COLO829 (cell line): Measurements from ENCODE around the gene GABPB1.

ENCODE experiments used
- DNase-seq: peaks from one replicate; pipeline ENCODE4 v3.0.0; 2012; ENCODE audit warnings: low spot score

The GABPB1 gene

DNA sequence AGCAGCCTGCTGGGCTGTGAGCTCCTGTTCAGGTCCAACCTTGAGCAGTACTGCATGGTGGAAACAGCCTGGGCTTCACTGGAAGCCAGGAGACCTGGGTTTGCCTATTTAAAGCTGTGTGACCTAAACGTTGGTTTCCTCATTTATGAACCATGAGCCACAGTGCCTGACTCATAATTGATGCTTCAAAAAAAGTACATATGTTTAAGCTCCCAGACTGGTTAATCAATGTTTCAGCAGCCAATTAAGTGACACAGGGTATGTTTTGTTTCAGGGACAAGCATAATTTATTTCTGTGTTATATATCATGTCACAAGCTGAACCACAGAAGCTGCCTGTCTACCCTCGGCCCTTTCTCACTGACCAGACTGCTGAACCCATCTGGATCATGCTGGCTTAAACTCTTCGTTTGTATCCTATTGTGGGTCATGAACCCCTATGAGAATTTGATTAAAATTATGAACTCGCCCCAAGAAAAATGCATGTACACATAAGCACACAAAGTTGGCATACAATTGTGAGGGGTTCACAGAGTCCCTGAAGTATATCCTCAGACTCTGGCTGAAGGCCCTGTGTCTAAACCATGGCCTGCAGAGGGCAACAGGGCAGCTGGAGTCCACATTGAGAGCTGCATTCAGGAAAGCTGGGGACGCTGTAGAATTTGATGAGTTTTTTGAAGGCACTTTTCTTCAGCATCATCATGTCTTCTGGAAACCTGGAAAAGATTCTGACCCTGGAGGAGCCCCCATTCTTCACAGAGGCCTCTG, 113.1 kb downstream of the GABPB1 start:
- no peak for DNase-seq

- no peak for DNase-seq
Observed at GRCh38 chr15:50238255-50238654, 116.7 kb downstream of the GABPB1 start.

- no peak for DNase-seq
Observed at GRCh38 chr15:50236433-50236832, 118.6 kb downstream of the GABPB1 start.

GRCh38 chr15:50235794-50236193, 119.2 kb downstream of the GABPB1 start:
- DNase-seq: peak; percentile 56

- no peak for DNase-seq
Observed at GRCh38 chr15:50234764-50235163, 120.2 kb downstream of the GABPB1 start.

- no peak for DNase-seq
Observed at GRCh38 chr15:50233192-50233736, 121.7 kb downstream of the GABPB1 start.

GRCh38 chr15:50232791-50233190, 122.2 kb downstream of the GABPB1 start:
- no peak for DNase-seq

DNA sequence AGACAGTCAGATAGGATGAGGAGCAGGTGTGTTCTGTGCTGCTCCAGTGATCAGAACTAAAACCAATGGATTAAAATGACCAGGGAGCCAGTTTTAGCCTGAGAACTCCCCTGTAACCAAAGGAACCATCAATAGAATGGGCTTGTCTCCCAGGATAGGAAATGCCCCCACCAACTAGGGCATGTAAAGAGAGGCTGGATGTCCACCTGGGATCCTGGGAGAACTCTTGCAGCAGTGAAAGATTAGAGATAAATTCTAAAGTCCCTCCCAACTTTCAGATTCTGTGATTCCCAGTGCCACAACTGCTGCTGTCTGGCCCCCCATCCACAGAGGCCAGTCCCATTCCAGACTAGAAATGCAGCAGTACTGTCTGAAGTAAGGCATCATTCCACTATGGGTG, 123.2 kb downstream of the GABPB1 start:
- DNase-seq: no peak

- DNase-seq: no peak
Observed at GRCh38 chr15:50229336-50229735, 125.7 kb downstream of the GABPB1 start.

DNA sequence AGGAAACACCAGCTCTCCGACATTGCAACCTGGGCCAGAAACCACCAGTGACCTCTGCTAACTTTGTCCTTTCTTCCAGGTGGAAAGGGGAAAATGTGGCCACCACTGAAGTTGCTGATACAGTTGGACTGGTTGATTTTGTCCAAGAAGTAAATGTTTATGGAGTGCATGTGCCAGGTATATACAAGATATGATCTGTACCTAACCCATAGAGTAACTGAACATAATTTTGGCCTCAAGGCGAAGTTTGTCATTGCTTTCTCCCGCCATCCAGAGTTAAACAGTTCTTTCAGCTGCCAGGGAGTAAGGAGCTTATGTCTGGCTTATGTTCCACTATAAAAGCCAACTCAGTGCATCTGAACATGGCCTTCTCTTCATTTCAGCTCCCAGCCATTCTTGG, 126.1 kb downstream of the GABPB1 start:
- no peak for DNase-seq

DNA sequence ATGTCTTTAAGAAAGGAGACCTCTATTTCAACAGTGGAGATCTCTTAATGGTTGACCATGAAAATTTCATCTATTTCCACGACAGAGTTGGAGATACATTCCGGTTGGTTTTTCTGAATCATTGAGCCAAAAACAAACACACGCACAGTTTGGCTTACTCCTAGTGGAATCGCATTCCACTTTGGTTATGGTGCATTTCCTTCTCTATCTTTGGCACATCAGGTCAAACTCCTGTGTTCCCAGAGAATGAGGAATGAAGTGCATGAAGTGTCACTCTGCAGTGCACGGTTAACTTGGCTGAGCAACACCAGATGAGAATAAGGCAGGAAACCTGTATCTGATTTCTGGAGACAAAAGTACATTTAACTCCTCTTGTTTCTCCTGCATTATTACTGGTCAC, 127.9 kb downstream of the GABPB1 start:
- DNase-seq: no peak

GRCh38 chr15:50225938-50226337, 129.1 kb downstream of the GABPB1 start:
- DNase-seq: no peak
